Liver (tissue), 9 donors: ENCODE measurements around the gene SPACA9. TPM values are rescaled to one million over a fixed set of nuclear protein-coding genes. Genes with fewer than 3 reads are reported as not detected.

ENCODE experiments used
- DNase-seq: peaks from one replicate; pipeline ENCODE4 v3.0.0-alpha.2; 2017; ENCODE audit warnings: low spot score
- H3K27ac ChIP-seq, 2 donors: one replicate each; pipeline ENCODE4 v1.7.0; 2013; ENCODE audit warnings: inconsistent platforms in 2 of 2, low read length in 2 of 2, control low read depth in 1 of 2, low read depth in 1 of 2, mild to moderate bottlenecking in 1 of 2
- H3K27me3 ChIP-seq, 4 donors: one replicate each; pipeline versions ENCODE4 v1.6.1 to v1.7.0; 2013; ENCODE audit warnings: low read length in 3 of 4, inconsistent platforms in 1 of 4, mild to moderate bottlenecking in 1 of 4, moderate library complexity in 1 of 4; ENCODE audit not compliant: control insufficient read depth in 4 of 4, insufficient read depth in 4 of 4
- H3K36me3 ChIP-seq, 4 donors: one replicate each; pipeline versions ENCODE4 v1.6.1 to v1.7.0; 2013; ENCODE audit warnings: low read length in 3 of 4, mild to moderate bottlenecking in 3 of 4, low read depth in 1 of 4, moderate library complexity in 1 of 4; ENCODE audit not compliant: control insufficient read depth in 4 of 4, insufficient read depth in 3 of 4
- H3K4me1 ChIP-seq, 4 donors: one replicate each; pipeline versions ENCODE4 v1.6.1 to v1.7.0; 2013; ENCODE audit warnings: low read length in 3 of 4, mild to moderate bottlenecking in 3 of 4, moderate library complexity in 1 of 4; ENCODE audit not compliant: control insufficient read depth in 4 of 4, insufficient read depth in 4 of 4
- H3K4me3 ChIP-seq, 3 donors: one replicate each; pipeline versions ENCODE4 v1.6.1 to v1.7.0; 2013; ENCODE audit warnings: low read length in 3 of 3, control low read depth in 1 of 3, low read depth in 1 of 3, mild to moderate bottlenecking in 1 of 3
- H3K9ac ChIP-seq, 2 donors: one replicate each; pipeline ENCODE4 v1.7.0; 2013; ENCODE audit warnings: low read length in 2 of 2, mild to moderate bottlenecking in 2 of 2, moderate library complexity in 2 of 2, control low read depth in 1 of 2, low read depth in 1 of 2
- H3K9me3 ChIP-seq, 4 donors: one replicate each; pipeline versions ENCODE4 v1.6.1 to v1.7.0; 2013; ENCODE audit warnings: low read length in 3 of 4; ENCODE audit not compliant: control insufficient read depth in 4 of 4
- ATF3 ChIP-seq: IDR thresholded peaks from 2 replicates; pipeline ENCODE4 v1.6.1; 2016; ENCODE audit warnings: antibody characterized with exemption
- CTCF ChIP-seq: fragments of 150-350 bp; IDR thresholded peaks from 2 replicates; pipeline ENCODE4 v1.5.1; 2017; ENCODE audit warnings: improper control_type of control experiment, low read depth, low read length; ENCODE audit not compliant: missing input control
- EGR1 ChIP-seq, 2 donors: IDR thresholded peaks; 2 replicates each; pipeline ENCODE4 v1.6.1; 2016 to 2018; ENCODE audit warnings: antibody characterized with exemption in 2 of 2, low read depth in 2 of 2
- FOXA1 ChIP-seq: IDR thresholded peaks from 2 replicates; pipeline ENCODE4 v1.6.1; 2016; ENCODE audit warnings: antibody characterized with exemption
- FOXA2 ChIP-seq: IDR thresholded peaks from 2 replicates; pipeline ENCODE4 v1.6.1; 2016; ENCODE audit warnings: antibody characterized with exemption
- HNF4A ChIP-seq, 2 donors: conservative IDR thresholded peaks; 2 replicates each; pipeline ENCODE4 v1.6.1; 2016; ENCODE audit warnings: antibody characterized with exemption in 2 of 2, mild to moderate bottlenecking in 2 of 2
- HNF4G ChIP-seq: IDR thresholded peaks from 2 replicates; pipeline ENCODE4 v1.6.1; 2016; ENCODE audit warnings: antibody characterized with exemption
- RAD21 ChIP-seq, 2 donors: IDR thresholded peaks; 2 replicates each; pipeline ENCODE4 v1.6.1; 2016; ENCODE audit warnings: antibody characterized with exemption in 2 of 2, mild to moderate bottlenecking in 2 of 2
- RXRA ChIP-seq, 2 donors: IDR thresholded peaks; 2 replicates each; pipeline ENCODE4 v1.6.1; 2017 to 2018; ENCODE audit warnings: antibody characterized with exemption in 2 of 2, mild to moderate bottlenecking in 1 of 2
- TAF1 ChIP-seq: conservative IDR thresholded peaks from 2 replicates; pipeline ENCODE4 v1.6.1; 2016; ENCODE audit warnings: antibody characterized with exemption, mild to moderate bottlenecking
- YY1 ChIP-seq: IDR thresholded peaks from 2 replicates; pipeline ENCODE4 v1.6.1; 2016; ENCODE audit warnings: antibody characterized with exemption, mild to moderate bottlenecking
- ZBTB33 ChIP-seq: IDR thresholded peaks from 2 replicates; pipeline ENCODE4 v1.6.1; 2016; ENCODE audit warnings: antibody characterized with exemption
- WGBS: extraction: QIAGEN DNeasy Blood & Tissue Kit; methylation state at CpG from one replicate; pipeline ENCODE4 v1.1.7; 2013; 5-methylcytosine and 5-hydroxymethylcytosine counted together
- polyA plus RNA-seq, 2 donors: library from polyadenylated mRNA; stranded (reverse) in 1 of 2; unstranded in 1 of 2; fragments of 200-250 nt in 1 of 2; fragments of >200 nt in 1 of 2; fragmentation: Nextera tagmentation in 1 of 2; extraction: Ambion mirVana in 1 of 2; gene quantifications; one replicate each; pipeline versions ENCODE4 v1.2.1 to v1.2.3, GENCODE V29; 2013 to 2015
- total RNA-seq, 2 donors: library from RNA; depleted of rRNA; stranded (reverse); fragments of >200 nt; gene quantifications; one replicate each; pipeline ENCODE4 v1.2.3, GENCODE V29; 2014
- TF ChIP-seq, protein P1 (sequence below): IDR thresholded peaks from 2 replicates; pipeline ENCODE4 v1.6.1; 2016; ENCODE audit warnings: antibody characterized with exemption, mild to moderate bottlenecking
- TF ChIP-seq, protein P2 (sequence below): IDR thresholded peaks from 2 replicates; pipeline ENCODE4 v1.6.1; 2016; ENCODE audit warnings: antibody characterized with exemption
- donor health status: healthy.
- donor health status: healthy.
- donor health status: healthy.
- donor health status: healthy.
- donor health status: healthy.

SPACA9 gene
- total and polyA plus RNA-seq, 4 donors = 0.67 to 1.3 (median 0.98) TPM

DNA sequence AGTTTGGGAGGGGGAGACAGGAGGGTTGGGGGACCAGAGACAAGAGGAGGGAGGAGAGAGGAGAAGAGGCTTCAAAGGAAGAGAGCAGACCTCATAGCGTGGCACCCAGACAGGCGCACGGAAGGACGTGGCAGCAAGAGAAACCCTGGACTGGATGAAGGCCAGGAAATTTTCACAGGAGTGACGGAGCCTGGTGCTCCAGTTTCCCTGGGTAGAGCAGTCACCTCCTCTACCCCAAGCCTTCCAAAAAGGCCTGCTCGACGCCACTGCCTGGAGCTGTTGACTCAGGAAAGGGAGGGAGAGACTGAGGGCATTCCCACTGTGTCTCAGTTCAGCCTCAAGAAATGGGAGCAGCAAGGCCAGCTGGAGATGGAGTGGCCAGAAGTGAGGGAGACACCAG is 19.9 kb upstream of the SPACA9 start:
- Histone ChIP-seq H3K36me3 (no peaks in the 10 kb centered on the region), H3K4me1 (no peaks in the 10 kb centered on the region), H3K27ac (no peak overlapping the region), H3K9me3 (no peaks in the 10 kb centered on the region), H3K9ac (no peak overlapping the region), H3K4me3 (no peak overlapping the region), H3K27me3 (peaks cover 0 to 6% (median 0%) of the 10 kb centered on the region in 4 donors)
- 81% methylated on average over 7 of the region's 7 CpGs for WGBS
- TF ChIP-seq, protein P1, sequence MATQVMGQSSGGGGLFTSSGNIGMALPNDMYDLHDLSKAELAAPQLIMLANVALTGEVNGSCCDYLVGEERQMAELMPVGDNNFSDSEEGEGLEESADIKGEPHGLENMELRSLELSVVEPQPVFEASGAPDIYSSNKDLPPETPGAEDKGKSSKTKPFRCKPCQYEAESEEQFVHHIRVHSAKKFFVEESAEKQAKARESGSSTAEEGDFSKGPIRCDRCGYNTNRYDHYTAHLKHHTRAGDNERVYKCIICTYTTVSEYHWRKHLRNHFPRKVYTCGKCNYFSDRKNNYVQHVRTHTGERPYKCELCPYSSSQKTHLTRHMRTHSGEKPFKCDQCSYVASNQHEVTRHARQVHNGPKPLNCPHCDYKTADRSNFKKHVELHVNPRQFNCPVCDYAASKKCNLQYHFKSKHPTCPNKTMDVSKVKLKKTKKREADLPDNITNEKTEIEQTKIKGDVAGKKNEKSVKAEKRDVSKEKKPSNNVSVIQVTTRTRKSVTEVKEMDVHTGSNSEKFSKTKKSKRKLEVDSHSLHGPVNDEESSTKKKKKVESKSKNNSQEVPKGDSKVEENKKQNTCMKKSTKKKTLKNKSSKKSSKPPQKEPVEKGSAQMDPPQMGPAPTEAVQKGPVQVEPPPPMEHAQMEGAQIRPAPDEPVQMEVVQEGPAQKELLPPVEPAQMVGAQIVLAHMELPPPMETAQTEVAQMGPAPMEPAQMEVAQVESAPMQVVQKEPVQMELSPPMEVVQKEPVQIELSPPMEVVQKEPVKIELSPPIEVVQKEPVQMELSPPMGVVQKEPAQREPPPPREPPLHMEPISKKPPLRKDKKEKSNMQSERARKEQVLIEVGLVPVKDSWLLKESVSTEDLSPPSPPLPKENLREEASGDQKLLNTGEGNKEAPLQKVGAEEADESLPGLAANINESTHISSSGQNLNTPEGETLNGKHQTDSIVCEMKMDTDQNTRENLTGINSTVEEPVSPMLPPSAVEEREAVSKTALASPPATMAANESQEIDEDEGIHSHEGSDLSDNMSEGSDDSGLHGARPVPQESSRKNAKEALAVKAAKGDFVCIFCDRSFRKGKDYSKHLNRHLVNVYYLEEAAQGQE = no peak
- TF ChIP-seq ATF3 (no peak), FOXA1 (no peak)
- DNase-seq = no peak

DNA sequence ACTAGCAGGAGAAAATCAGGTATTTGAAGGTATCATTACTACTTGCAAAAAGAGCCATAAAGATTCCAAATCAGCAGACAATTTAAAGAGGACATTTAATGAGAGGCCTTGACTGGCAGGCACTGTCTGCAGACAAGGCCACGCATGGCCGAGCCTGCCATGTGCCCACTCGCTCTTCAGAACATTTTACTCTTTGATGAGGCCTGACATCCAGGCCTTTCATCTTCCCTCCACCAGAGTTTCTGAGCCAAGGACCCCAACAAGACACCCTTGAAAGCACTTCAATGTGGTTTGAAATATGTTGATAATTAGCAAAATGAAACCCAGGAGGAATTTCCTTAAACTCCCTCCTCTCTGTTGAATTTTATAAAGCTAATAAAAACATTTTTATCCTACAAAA is 17.0 kb upstream of the SPACA9 start:
- no peaks in the 10 kb centered on the region for H3K9me3 ChIP-seq
- H3K27me3 ChIP-seq = peaks cover 0 to 6% (median 0%) of the 10 kb centered on the region in 4 donors
- H3K27ac ChIP-seq = no peak overlapping the region
- no peak overlapping the region for H3K4me3 ChIP-seq
- no peaks in the 10 kb centered on the region for H3K36me3 ChIP-seq
- no peaks in the 10 kb centered on the region for H3K4me1 ChIP-seq
- WGBS = 96% methylated on average over 3 of the region's 3 CpGs
- no peak for DNase-seq
- no peak overlapping the region for H3K9ac ChIP-seq
- no peak for TF ChIP-seq RAD21 (IDR thresholded peaks at IDR 0.05)
- TF ChIP-seq FOXA2 = no peak
- no peak for TF ChIP-seq EGR1 (IDR thresholded peaks at IDR 0.05; ENCODE audit: low read depth in 2 of 2)
- no peak for TF ChIP-seq YY1
- no peak for TF ChIP-seq FOXA1
- TF ChIP-seq HNF4A (conservative IDR thresholded peaks at IDR 0.05) = no peak
- TF ChIP-seq, protein P2, sequence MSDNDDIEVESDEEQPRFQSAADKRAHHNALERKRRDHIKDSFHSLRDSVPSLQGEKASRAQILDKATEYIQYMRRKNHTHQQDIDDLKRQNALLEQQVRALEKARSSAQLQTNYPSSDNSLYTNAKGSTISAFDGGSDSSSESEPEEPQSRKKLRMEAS = no peak
- TF ChIP-seq ATF3 = no peak
- TF ChIP-seq, protein P1 = no peak
- no peak for TF ChIP-seq TAF1
- TF ChIP-seq ZBTB33 = no peak
- no peak for TF ChIP-seq HNF4G
- no peak for TF ChIP-seq RXRA (IDR thresholded peaks at IDR 0.05)
- no peak for TF ChIP-seq CTCF
